ENCODE data around the gene DGKH. TPM values are rescaled to one million over a fixed set of nuclear protein-coding genes. Genes with fewer than 3 reads are reported as not detected.

Gene DGKH
- total RNA-seq, 1 donor from 2014 or later = 13.4 TPM

DNA sequence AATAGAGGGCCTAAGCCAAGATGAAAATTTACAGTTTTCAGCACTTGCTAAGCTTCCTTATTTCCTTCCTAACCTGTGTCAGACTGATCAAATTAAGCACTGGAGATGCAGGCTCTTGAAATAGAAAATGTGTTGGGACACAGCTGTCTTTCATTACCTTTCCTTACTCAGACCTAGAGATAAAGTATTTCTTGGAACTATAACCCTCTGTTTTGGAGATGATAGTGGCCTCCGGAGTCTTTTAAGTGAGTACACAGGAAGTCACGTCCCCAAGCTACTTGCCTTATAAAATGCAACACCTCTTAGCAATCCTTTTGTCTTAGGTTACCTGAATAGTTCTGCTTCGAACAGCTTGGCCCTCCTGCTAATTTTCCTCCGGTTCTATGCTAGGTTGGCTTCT, 211.1 kb downstream of the DGKH start:
- peaks cover 6% of the 10 kb centered on the region for H3K36me3 Mint-ChIP-seq (ENCODE audit: unreplicated experiment)
- TF ChIP-seq, protein P1, sequence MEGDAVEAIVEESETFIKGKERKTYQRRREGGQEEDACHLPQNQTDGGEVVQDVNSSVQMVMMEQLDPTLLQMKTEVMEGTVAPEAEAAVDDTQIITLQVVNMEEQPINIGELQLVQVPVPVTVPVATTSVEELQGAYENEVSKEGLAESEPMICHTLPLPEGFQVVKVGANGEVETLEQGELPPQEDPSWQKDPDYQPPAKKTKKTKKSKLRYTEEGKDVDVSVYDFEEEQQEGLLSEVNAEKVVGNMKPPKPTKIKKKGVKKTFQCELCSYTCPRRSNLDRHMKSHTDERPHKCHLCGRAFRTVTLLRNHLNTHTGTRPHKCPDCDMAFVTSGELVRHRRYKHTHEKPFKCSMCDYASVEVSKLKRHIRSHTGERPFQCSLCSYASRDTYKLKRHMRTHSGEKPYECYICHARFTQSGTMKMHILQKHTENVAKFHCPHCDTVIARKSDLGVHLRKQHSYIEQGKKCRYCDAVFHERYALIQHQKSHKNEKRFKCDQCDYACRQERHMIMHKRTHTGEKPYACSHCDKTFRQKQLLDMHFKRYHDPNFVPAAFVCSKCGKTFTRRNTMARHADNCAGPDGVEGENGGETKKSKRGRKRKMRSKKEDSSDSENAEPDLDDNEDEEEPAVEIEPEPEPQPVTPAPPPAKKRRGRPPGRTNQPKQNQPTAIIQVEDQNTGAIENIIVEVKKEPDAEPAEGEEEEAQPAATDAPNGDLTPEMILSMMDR (IDR thresholded peaks at IDR 0.05; ENCODE audit: partially characterized antibody, unreplicated experiment) = no peak
- H3K4me1 Mint-ChIP-seq (ENCODE audit: low read depth, unreplicated experiment) = peaks cover 5% of the 10 kb centered on the region
- no peaks in the 10 kb centered on the region for H3K9me3 Mint-ChIP-seq (ENCODE audit: unreplicated experiment)
- no peak overlapping the region for H3K27ac Mint-ChIP-seq (ENCODE audit: unreplicated experiment)
- DNase-seq = no peak
- H3K4me3 Mint-ChIP-seq (ENCODE audit: unreplicated experiment) = no peak overlapping the region
- H3K27me3 Mint-ChIP-seq (ENCODE audit: unreplicated experiment) = peaks cover 4% of the 10 kb centered on the region

DNA sequence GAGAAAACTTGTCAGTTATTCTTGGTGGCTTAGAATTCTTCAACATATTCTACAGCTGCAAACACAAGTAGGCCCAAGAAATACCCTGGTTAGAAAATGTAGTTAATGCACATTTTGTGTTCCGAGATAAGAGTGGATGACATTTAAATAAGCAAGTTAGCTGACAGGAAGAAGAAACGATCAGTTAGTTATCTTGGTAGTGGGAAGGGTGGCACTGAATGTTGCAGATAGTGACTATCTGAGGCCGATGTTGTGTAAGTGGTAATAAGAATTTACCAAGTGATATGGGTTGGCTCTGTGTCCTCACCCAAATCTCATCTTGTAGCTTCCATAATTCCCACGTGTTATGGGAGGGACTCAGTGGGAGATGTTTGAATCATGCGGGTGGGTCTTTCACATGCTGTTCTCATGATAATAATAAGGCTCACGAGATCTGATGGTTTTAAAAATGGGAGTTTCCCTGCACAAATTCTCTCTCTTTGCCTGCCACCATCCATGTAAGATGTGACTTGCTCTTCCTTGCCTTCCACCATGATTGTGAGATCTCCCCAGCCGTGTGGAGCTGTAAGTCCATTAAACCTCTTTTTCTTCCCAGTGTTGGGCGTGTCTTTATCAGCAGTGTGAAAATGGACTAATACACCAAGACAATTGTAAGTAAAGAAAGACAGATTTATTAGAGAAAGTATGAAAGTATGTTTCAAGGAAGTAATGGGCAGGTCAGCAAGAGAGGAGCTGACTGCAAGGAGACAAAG, 212.6 kb downstream of the DGKH start:
- Mint-ChIP-seq H3K9me3 (ENCODE audit: unreplicated experiment) (no peaks in the 10 kb centered on the region), H3K4me1 (ENCODE audit: low read depth, unreplicated experiment) (peaks cover 5% of the 10 kb centered on the region), H3K27me3 (ENCODE audit: unreplicated experiment) (peaks cover 4% of the 10 kb centered on the region), H3K36me3 (ENCODE audit: unreplicated experiment) (peaks cover 6% of the 10 kb centered on the region), H3K4me3 (ENCODE audit: unreplicated experiment) (no peak overlapping the region), H3K27ac (ENCODE audit: unreplicated experiment) (no peak overlapping the region)
- TF ChIP-seq, protein P1 (IDR thresholded peaks at IDR 0.05; ENCODE audit: partially characterized antibody, unreplicated experiment) = no peak
- DNase-seq = no peak

DNA sequence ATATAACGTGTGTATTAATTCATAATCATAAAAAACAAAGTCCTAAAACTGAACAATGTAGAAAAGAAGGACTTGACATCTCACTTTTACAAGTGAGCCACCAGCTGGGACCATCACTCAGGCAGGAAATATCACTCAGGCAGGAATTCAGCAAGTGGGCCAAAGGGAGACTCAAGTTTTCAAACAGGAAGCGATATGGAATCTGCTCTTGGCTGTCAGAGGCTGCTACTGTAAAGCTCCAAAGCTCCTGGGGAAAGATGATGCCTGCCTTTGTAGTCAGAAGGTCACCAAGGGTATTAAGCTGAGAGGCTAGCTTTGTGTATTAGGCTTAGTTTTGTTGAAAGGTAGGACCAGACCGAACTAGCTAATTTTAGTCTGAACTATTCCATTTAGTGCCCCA, 218.0 kb downstream of the DGKH start:
- H3K9me3 Mint-ChIP-seq (ENCODE audit: unreplicated experiment) = no peaks in the 10 kb centered on the region

DNA sequence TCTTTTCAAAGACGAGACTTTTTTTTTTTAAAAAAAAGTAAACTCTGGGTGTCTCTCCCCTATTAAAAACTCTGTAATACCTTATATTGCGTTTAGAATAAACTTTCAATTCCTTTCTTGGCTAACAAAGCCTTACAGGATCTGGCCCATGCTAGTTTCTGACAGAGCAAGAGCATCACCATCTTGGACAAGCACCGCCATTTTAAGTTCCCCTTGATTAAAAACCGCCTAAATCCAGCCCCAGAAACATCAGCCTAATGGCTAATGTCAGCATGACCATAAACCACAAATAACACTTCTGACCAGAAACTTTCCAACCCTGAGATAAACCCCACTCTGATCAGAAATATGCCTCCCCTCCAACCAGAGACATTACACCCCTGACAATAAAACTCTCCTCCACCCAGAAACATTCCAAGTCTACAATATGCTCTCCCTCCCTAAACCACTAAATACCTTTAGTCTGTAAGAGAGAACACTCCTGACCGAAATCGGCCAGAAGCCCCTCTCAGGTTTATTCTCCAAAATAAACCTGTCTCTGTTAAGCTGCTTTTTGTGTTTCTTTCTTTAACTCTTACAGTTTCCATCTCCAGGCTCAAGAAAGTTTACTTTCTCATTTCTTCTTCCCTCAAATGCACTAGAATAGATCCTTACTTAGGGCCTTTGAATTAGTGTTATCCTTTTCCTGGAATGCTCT, 221.9 kb downstream of the DGKH start:
- no peak for DNase-seq
- H3K4me3 Mint-ChIP-seq (ENCODE audit: unreplicated experiment) = peak overlapping the region; percentile 96
- H3K27me3 Mint-ChIP-seq (ENCODE audit: unreplicated experiment) = peaks cover 8% of the 10 kb centered on the region
- TF ChIP-seq, protein P1 (IDR thresholded peaks at IDR 0.05; ENCODE audit: partially characterized antibody, unreplicated experiment) = no peak
- H3K9me3 Mint-ChIP-seq (ENCODE audit: unreplicated experiment) = no peaks in the 10 kb centered on the region
- H3K36me3 Mint-ChIP-seq (ENCODE audit: unreplicated experiment) = no peaks in the 10 kb centered on the region
- H3K27ac Mint-ChIP-seq (ENCODE audit: unreplicated experiment) = peak overlapping the region; percentile 90
- peaks cover 11% of the 10 kb centered on the region for H3K4me1 Mint-ChIP-seq (ENCODE audit: low read depth, unreplicated experiment)

More for the DNA sequence above, 218.0 kb downstream of the DGKH start:
- no peak for DNase-seq
- H3K36me3 Mint-ChIP-seq (ENCODE audit: unreplicated experiment) = peaks cover 1% of the 10 kb centered on the region
- H3K27ac Mint-ChIP-seq (ENCODE audit: unreplicated experiment) = no peak overlapping the region
- TF ChIP-seq, protein P1 (IDR thresholded peaks at IDR 0.05; ENCODE audit: partially characterized antibody, unreplicated experiment) = no peak
- peaks cover 1% of the 10 kb centered on the region for H3K27me3 Mint-ChIP-seq (ENCODE audit: unreplicated experiment)
- peaks cover 6% of the 10 kb centered on the region for H3K4me1 Mint-ChIP-seq (ENCODE audit: low read depth, unreplicated experiment)
- H3K4me3 Mint-ChIP-seq (ENCODE audit: unreplicated experiment) = no peak overlapping the region

DNA sequence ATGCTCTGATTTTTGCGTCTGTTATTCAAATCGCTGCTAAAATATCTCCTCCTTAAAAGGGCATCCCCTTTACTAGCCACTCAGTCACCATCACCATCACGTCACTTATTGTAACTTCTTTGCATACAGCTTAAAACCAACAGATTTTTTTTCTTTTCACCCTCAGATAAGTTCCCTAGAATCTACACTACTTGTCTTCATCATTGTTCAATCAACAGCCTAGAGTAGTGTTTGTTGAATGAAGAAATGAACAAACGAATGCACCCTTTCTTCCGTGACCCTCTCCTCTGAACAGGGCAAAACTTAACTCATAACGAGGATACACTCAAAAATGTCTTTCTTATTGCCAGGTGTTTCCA, 222.4 kb downstream of the DGKH start:
- peaks cover 11% of the 10 kb centered on the region for H3K4me1 Mint-ChIP-seq (ENCODE audit: low read depth, unreplicated experiment)
- TF ChIP-seq, protein P1 (IDR thresholded peaks at IDR 0.05; ENCODE audit: partially characterized antibody, unreplicated experiment) = no peak
- H3K27me3 Mint-ChIP-seq (ENCODE audit: unreplicated experiment) = peaks cover 8% of the 10 kb centered on the region
- peak overlapping the region; percentile 90 for H3K27ac Mint-ChIP-seq (ENCODE audit: unreplicated experiment)
- no peak for DNase-seq
- H3K9me3 Mint-ChIP-seq (ENCODE audit: unreplicated experiment) = no peaks in the 10 kb centered on the region
- no peaks in the 10 kb centered on the region for H3K36me3 Mint-ChIP-seq (ENCODE audit: unreplicated experiment)
- H3K4me3 Mint-ChIP-seq (ENCODE audit: unreplicated experiment) = peak overlapping the region; percentile 96

All from glutamatergic neuron (in vitro differentiated cells).